ENCODE data around the gene SLF2. TPM values are rescaled to one million over a fixed set of nuclear protein-coding genes. Genes with fewer than 3 reads are reported as not detected.

The SLF2 gene
- total RNA-seq, 2 experiments from 2014 or later, result 33.5 to 33.9 TPM

- POLR2A ChIA-PET, result no interaction called here
- CTCF ChIA-PET, result interaction anchor here (0.6 kb wide), 1 partner anchor 9 kb away, joined by 3 read pairs; no protein-coding TSS in a partner anchor
These were observed 15.3 kb downstream of the SLF2 start for GRCh38 chr10:100928039-100928438.

DNA sequence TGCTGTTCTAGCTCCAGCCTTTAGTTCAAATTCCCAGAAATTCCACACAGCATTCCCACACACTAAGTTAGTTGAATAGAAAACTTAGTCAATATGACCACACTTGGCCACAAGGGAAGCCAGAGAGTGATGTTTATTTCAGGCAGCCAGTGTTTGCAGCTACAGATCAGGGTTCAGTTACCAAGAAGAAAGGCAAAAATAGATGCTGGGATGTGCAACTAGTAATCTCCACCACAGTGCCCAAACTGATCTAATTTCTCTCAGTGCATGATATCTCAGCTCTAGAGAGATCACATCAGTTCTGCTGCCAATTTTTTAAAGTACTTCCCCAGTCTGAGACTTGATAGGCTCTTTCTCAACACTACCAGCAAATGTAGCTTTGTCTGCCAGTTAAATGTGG is 17.6 kb downstream of the SLF2 start:
- ChIA-PET POLR2A (no interaction called here), CTCF (no interaction called here)

- POLR2A ChIA-PET, result no interaction called here
- CTCF ChIA-PET, result interaction anchor here (1.3 to 1.4 kb wide), 2 partner anchors 17 to 21 kb away, joined by 3 to 4 read pairs; no protein-coding TSS in a partner anchor
These were observed 21.4 kb downstream of the SLF2 start for GRCh38 chr10:100934084-100934659.

DNA sequence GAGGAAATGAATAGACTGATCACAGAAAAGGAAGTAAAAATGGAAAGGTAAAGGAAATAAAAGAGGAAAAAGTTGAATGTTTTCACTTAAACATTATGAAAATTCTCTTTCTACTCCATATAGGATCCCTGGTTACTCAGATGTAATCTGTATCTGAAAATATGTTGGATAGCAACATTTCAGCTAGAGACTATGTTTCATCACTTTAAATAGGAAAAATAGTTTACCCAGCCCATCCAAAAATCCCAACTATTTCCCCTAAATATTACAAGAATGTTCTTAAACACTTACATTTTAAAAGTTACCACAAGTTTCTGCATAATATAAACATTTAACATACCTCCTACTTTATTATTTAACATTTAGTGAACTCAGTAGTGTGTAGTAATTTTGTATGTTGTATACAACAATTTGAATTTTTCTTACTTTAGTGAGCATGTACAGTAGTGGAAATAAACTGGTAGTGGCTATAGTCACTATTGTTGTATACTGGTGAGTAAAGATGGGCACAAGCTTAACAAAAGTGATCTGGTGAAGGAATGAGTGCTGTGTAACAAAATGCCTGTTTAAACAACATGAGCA is 27.1 kb downstream of the SLF2 start:
- ChIA-PET CTCF (no interaction called here), POLR2A (no interaction called here)

DNA sequence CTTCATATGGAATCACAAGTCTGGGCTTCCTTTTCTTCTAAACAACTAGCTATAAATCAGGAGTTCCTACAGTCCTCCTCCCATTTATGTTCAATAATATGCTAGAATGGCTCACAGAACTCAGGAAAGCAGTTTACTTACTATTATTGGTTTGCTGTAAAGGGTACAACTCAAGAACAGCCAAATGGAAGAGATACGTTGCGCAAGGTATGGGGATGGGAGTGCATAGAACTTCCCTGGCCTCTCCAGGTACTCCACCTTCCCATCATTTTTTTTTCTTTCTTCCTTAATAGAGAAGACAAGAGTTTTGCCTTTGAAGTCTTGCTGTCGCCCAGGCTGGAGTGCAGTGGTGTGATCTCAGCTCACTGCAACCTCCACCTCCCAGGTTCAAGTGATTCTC is 29.5 kb downstream of the SLF2 start:
- POLR2A ChIA-PET, result interaction anchor here (0.6 kb wide), 1 partner anchor 13 kb away, joined by 3 read pairs; no protein-coding TSS in a partner anchor
- CTCF ChIA-PET, result no interaction called here

DNA sequence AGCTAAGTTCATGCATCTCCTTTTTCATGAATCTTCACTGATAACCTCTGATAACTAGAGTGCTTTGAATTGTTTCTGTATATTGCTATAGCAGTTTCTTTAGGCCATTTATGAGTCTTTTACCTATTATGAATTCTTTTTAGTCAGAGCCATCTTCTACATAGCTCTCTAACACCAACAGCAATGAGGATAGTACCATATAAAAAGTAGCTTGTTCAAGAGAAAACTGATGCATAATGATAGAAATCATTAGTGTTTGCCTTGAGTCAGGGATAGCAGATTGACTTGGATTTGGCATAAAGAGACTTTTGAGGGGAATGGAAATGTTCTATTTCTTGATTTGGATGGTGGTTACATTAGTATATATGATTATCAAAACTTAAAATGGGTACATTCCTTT is 30.7 kb downstream of the SLF2 start:
- CTCF ChIA-PET, result interaction anchor here (0.7 kb wide), 1 partner anchor 12 kb away, joined by 3 read pairs; no protein-coding TSS in a partner anchor

DNA sequence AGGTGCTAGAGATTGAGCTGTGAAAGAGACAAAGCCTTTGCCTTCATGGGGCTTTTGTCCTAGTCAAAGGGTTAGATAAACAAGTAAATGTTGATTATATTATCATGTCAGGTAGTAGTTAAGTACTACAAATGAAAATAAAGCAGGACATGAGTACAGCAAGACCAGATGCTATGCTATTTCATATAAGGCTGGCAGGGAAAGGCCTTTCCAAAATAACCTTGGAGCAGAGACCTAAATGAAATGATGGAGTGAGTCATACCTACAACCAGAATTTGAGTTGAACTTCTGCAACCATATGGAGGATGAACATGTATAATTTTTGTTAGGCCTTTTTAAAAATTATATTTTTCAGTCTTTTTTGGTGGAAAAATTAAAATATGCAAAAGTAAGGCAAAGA is 33.0 kb downstream of the SLF2 start:
- POLR2A ChIA-PET, result no interaction called here
- CTCF ChIA-PET, result no interaction called here

More for the DNA sequence above, 30.7 kb downstream of the SLF2 start:
- POLR2A ChIA-PET, result no interaction called here

GRCh38 chr10:100948916-100949315 is 36.2 kb downstream of the SLF2 start:
- ChIA-PET CTCF (no interaction called here), POLR2A (no interaction called here)

- ChIA-PET CTCF (no interaction called here), POLR2A (no interaction called here)
These were observed 47.5 kb downstream of the SLF2 start for GRCh38 chr10:100960251-100960650.

- ChIA-PET POLR2A (interaction anchor here (0.6 kb wide), 1 partner anchor 57 kb away, joined by 4 read pairs; no protein-coding TSS in a partner anchor), CTCF (no interaction called here)
These were observed 49.8 kb downstream of the SLF2 start for GRCh38 chr10:100962351-100963080.

GRCh38 chr10:100963826-100964225 is 51.1 kb downstream of the SLF2 start:
- ChIA-PET POLR2A (no interaction called here), CTCF (no interaction called here)

DNA sequence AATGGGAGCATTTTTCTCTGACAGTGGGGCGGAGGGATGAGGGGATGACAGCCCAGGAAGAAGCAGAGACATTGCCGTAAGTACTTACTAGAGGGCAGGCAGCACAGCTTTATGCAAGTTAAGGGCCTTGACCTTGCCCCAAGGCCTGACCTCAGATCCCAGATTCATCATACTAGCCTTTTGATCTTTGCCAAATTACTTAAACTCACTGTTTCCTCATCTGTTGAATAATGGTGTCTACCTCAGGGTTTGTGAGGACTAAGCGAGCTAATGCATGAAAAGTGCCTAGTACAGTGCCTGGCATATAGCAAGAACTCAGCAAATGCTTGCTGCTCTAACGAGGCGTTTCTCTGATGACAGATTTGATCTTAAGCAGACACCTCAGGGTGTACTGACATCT is 53.1 kb downstream of the SLF2 start:
- ChIA-PET POLR2A (interaction anchor here (0.6 kb wide), 1 partner anchor 1307 kb away, joined by 3 read pairs; no protein-coding TSS in a partner anchor), CTCF (interaction anchor here (1.1 to 1.5 kb wide), 2 partner anchors 10 to 39 kb away, joined by 3 to 6 read pairs; no protein-coding TSS in a partner anchor)

GRCh38 chr10:100966887-100967286 is 54.1 kb downstream of the SLF2 start:
- CTCF ChIA-PET, result interaction anchor here (1.0 to 1.5 kb wide), 3 partner anchors 9 to 38 kb away, joined by 3 to 6 read pairs (median 3); no protein-coding TSS in a partner anchor
- POLR2A ChIA-PET, result no interaction called here

DNA sequence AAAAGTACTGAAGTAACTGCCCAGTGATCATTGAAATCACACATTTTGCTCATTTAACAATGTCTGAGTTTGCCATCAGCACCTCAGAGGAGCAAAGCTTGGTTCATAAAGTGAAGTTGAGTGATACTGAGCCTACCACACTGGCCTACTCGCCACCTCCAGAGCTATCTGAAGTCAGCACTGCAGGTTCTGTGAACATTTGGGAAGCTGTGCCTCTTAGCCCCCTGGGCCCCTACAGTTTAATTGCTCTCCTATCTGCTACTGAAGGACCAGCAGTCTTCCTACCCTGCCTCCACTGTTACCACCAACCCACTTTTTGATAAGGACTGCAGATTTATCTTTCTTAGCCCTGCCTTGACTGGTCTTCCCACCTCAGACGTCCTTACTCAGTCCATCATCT is 54.6 kb downstream of the SLF2 start:
- ChIA-PET CTCF (interaction anchor here (1.0 kb wide), 1 partner anchor 9 kb away, joined by 3 read pairs; no protein-coding TSS in a partner anchor), POLR2A (no interaction called here)

- CTCF ChIA-PET, result interaction anchor here (1.3 to 1.4 kb wide), 2 partner anchors 41 to 48 kb away, joined by 5 to 7 read pairs; no protein-coding TSS in a partner anchor
- POLR2A ChIA-PET, result no interaction called here
These were observed 55.4 kb downstream of the SLF2 start for GRCh38 chr10:100968062-100968736.

GRCh38 chr10:100968863-100969186 is 56.1 kb downstream of the SLF2 start:
- ChIA-PET CTCF (interaction anchor here (1.3 to 1.4 kb wide), 2 partner anchors 42 to 47 kb away, joined by 5 to 7 read pairs; no protein-coding TSS in a partner anchor), POLR2A (no interaction called here)

DNA sequence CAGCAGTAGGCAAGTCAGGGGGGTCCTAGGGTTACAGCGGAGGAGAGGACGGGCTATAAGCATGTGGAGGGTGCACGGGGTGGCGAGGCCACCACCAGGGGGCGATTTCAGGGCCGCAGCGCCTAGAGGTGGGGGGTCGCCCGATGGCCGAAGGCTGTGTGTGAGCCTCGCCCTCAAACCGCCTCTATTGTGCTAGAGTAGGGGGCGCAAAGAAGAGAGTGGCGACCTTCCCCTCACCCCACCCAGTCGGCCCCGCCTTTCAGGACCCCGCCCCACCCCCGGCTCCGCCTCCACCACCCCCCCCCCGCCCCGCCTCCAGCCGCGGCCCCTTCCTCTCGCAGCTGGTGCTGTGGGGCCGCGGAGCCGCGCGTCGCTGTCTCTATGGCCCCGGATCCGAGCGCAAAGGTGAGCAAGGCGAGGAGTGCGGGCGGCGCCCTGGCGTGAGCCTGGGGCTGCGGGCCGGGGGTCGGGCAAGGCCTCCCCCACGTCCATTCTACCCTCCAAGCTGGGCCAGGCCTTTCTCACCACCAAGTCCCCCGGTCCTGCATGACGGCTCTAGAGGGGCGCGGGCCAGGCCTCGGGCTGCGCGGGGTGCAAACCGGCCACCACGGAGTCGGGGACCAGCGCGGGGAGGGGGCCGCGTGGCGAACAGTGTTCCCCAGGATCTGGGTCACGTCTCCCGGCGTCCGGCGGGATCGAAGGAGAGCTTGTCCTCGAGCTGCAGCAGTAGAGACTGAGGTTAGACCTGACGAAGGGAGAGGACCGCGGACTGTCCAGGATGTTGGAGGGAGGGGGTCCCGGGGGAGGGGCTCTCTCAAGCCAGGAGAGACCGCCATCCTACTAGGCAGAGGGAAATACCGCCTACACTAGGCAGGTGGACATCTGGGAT is 56.7 kb downstream of the SLF2 start, which contains the start of gene SEMA4G:
Gene SEMA4G, plus strand, starts transcription at position 318 of the 889 bp plus-strand sequence. CDS start 3,409 bp downstream, outside the sequence.
- ChIA-PET CTCF (interaction anchor here (1.4 kb wide), 1 partner anchor 47 kb away, joined by 7 read pairs; no protein-coding TSS in a partner anchor), POLR2A (interaction anchor here (0.8 kb wide), 1 partner anchor 30 kb away, joined by 3 read pairs; the partner anchor contains the start of gene LZTS2)

DNA sequence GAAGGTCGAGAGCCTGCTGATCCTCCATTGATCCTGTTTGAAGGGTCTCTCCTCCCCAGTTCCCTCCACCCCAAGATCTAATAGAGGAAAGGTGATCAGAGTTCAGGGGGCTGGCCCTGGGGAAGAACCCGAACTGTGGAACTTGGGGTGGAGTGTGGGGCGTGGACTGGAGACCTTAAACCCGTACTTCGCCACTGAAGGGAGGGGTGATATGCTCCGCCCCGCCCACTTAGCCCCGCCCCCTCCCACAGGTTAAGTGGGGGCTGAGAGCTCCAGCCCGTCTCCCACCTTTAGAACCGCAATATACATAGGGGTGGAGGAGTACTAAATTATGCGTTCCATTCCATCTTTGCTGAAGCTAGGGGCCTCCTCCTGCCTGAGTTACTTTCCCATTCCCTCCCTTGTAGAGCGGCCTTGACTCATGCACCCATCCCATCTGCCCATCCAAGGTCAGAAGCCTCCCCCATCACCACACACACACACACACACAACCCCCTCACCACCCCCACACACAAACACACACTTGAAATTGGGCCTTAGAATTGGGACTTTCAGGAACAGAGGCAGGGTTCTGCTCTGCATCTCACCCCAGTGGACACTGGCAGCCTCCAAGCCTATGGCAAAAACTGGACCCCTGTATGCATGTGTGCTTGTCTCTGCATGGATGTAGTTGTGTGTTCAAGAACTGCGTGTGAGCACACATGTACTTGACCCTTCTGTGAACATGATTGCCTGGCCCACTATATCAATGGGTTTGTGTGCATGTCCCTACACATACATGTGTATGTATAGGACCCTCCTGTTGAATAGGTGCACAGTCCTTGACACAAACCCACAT is 57.5 kb downstream of the SLF2 start:
- ChIA-PET POLR2A (interaction anchor here (0.8 kb wide), 1 partner anchor 29 kb away, joined by 3 read pairs; the partner anchor contains the start of gene LZTS2), CTCF (no interaction called here)
